Stimulated activated CD4-positive, alpha-beta T cell treated with anti-CD3 and anti-CD28 coated beads, Interleukin-12 subunit alpha, Interleukin-12 subunit beta, amount 100 ng/mL, for 4 hours (primary cell): Measurements from ENCODE around the gene SYPL1.
A peak's percentile ranks its signal among the peaks of the same experiment; 100 is the strongest.

Source experiments
- DNase-seq: peaks from one replicate; pipeline ENCODE4 v3.0.0-alpha.2; 2020

Gene SYPL1

GRCh38 chr7:106049139-106049752, 62.9 kb downstream of the SYPL1 start:
- no peak for DNase-seq

DNA sequence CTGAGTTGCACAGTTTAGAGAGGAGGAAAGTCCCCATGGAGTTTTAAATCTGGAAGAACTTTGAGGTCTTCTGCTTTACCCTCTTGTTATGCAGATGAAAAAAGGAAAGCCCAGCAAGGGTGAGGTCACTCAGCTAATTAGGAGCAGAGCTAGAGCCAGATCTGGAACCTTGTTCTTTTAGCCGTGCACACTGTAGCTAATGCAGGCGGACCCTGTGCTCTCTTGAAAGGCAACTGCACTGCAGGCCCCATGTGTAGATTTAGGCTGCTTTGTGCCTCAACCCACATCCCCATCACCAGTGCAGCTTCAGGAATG, 63.4 kb downstream of the SYPL1 start:
- no peak for DNase-seq

DNA sequence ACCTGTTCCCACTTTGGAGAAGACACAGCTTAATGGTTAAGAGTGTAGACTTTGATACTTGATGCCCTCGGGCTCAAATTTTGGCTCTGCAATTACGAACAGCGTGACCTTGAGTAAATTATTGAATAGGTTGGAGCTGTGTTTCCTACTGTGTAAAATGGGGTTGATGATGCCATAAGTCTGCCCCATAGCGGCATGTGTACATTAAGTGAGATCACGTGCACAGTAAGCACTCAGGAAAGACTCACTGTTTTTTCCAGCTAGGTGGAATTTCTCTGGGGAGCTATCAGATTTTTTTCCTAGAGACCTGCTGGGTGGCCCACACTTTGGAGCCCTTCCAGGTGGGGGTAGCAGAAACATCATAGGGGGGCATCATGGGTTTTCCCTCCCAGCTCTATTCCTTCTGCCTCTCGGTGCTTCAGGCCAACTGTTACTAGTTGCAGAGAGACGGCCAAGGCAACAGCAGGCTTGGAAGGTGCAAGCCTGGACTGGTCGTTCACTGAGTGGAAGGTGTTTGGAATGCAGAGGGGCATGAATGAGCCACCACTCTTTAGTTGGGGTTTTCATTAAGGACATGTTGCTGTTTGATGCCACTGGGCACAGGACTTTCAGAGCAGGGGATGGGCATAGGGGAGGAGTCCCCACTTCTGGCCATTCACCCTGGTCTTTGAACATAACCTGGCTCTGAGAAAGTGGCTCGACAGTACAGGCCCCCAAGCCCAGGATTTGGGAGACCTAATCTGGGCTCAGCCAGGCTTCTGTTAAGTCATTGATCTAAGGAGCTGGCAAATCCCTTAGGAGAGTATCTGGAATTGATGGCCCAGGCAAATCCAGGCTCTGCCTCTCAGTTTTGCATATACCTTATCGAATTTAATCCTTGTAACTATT, 64.0 kb downstream of the SYPL1 start:
- DNase-seq: no peak

- DNase-seq: no peak
Observed at GRCh38 chr7:106047184-106047583, 64.9 kb downstream of the SYPL1 start.

DNA sequence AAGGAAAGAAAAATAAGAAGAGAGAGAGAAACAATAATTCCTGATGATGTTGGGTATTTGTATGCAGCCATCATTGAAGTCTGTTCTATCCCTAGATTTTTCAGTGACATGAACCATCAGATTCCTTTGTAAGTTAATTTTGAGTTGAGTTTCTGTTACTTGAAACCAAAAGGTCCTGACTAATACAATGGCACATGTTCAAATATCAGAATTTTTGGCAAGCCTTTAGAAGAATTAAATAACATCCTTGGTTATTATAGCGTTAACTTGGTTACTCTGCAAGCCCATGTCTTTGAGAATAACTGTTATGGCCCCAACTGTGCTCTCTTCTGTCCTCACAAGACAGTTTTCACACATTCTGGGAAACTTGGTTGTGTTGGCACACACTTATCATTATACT, 66.5 kb downstream of the SYPL1 start:
- DNase-seq: no peak

- no peak for DNase-seq
Observed at GRCh38 chr7:106045139-106045538, 67.0 kb downstream of the SYPL1 start.

GRCh38 chr7:106042196-106042611, 69.9 kb downstream of the SYPL1 start:
- DNase-seq: no peak

- DNase-seq: peak; percentile 30
Observed at GRCh38 chr7:106041140-106041717, 70.9 kb downstream of the SYPL1 start.
